ENCODE measurements around the gene TCP1. TPM values are rescaled to one million over a fixed set of nuclear protein-coding genes. Genes with fewer than 3 reads are reported as not detected.
"Not testable (repeated sequence)": the region's sequence is repeated elsewhere in the genome, so short reads cannot be mapped to it uniquely, and the experiment has no call there.

Gene TCP1
- total RNA-seq, 2 experiments from 2014 or later: 203 to 212 TPM

DNA sequence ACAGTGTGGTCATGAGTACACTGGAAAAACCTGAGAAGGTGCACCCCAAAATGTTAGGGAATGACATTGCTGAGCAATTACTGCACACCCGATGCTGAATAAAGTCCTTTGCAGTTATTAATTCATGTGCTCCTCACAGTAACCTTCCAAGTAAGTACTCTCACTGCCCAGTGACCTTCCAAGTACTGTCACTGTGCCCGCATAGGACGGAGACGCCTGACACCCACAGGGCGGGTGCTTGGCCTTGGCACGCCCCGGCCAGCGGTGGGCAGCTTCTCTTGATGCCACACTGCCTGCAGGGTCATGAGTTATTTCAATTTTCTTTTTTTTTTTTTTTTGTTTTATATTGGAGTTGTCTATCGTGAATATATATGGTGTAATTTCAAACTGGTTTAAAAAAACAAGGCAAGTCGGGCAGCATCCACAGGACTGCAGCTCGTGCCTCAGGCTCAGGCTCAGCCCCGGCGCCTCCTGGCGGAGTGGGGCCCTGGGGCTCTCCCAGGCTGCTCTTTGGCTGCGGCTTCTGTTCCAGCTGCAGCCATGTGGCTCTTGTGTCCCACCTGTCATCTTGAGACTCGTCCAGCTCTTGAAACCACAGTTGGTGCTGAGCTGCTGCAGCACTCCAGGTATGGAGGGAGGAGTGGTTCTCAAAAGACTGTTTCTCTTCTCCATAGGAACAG lies 37.7 kb upstream of the TCP1 start:
- Mint-ChIP-seq H3K4me1 (peaks cover 2% of the 10 kb centered on the region), H3K27ac (no peak overlapping the region), H3K4me3 (no peak overlapping the region), H3K27me3 (peaks cover 3% of the 10 kb centered on the region), H3K9me3 (no peaks in the 10 kb centered on the region), H3K36me3 (ENCODE audit: low read depth) (no peaks in the 10 kb centered on the region)
- CTCF ChIA-PET: no interaction called here
- POLR2A ChIA-PET: interaction anchor here (1.6 kb wide), 1 partner anchor 40 kb away, joined by 3 read pairs; no protein-coding TSS in a partner anchor
- no peak for DNase-seq

DNA sequence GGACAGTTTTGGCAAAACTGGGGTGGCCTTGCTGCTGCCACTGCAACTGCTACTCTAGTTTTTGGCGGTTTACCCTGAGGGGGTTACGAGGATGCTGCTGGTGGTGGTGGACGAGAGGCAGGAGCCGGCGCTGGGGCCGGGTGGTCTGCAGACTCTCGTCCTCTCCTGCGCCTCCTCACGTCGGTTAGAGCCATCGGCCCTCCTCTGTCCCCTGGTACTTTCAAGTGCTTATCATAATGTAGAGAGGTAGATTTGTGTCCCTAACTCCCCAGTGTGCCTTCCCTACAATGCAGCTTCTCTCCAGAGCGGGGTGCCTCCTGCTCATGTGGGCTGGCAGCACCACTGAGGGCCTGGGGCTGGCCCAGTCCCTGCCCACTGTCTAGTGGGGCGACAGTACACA lies 36.6 kb upstream of the TCP1 start:
- CTCF ChIA-PET: no interaction called here
- H3K9me3 Mint-ChIP-seq: no peaks in the 10 kb centered on the region
- H3K4me3 Mint-ChIP-seq: no peak overlapping the region
- DNase-seq: no peak
- H3K4me1 Mint-ChIP-seq: peaks cover 2% of the 10 kb centered on the region
- POLR2A ChIA-PET: interaction anchor here (1.6 kb wide), 1 partner anchor 38 kb away, joined by 3 read pairs; no protein-coding TSS in a partner anchor
- no peaks in the 10 kb centered on the region for H3K36me3 Mint-ChIP-seq (ENCODE audit: low read depth)
- no peaks in the 10 kb centered on the region for H3K27me3 Mint-ChIP-seq
- no peak overlapping the region for H3K27ac Mint-ChIP-seq

DNA sequence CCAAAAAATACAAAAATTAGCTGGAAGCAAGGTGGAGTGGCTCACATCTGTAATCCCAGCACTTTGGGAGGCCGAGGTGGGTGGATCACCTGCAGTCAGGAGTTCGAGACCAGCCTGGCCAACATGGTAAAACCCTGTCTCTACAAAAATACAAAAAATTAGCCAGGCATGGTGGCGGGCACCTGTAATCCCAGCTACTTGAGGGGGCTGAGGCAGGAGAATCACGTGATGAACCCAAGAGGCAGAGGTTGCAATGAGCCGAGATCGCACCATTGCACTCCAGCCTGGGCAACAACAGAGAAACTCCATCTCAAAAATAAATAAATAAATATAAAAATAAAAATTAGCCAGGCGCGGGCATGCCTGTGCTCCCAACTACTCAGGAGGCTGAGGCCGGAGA lies 35.3 kb upstream of the TCP1 start:
- H3K9me3 Mint-ChIP-seq; DNase-seq; H3K27ac Mint-ChIP-seq; H3K36me3 Mint-ChIP-seq (ENCODE audit: low read depth); POLR2A ChIA-PET; H3K27me3 Mint-ChIP-seq; H3K4me3 Mint-ChIP-seq; CTCF ChIA-PET: not testable (repeated sequence)
- H3K4me1 Mint-ChIP-seq: peaks cover 11% of the 10 kb centered on the region

DNA sequence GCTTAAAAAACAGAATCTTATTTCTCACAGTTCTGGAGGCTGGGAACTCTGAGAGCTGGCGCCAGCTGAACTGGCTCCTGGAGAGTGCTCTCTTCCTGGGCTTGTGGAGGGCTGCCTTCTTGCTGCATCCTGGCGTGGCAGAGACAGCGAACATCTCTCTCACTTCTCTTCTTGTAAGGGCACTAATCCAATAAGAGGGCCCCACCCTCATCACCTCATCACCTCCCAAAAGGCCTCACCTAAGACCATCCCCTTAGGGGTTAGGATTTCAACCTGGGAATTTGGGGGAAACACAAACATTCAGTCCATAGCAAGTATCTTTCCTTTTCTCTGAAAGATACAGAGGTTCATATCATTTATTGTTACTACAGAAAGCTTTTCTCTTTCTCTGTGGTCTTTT lies 34.6 kb upstream of the TCP1 start:
- Mint-ChIP-seq H3K9me3 (no peaks in the 10 kb centered on the region), H3K36me3 (ENCODE audit: low read depth) (no peaks in the 10 kb centered on the region), H3K27me3 (no peaks in the 10 kb centered on the region), H3K27ac (no peak overlapping the region), H3K4me3 (no peak overlapping the region), H3K4me1 (peaks cover 16% of the 10 kb centered on the region)
- DNase-seq: no peak
- POLR2A ChIA-PET: no interaction called here
- CTCF ChIA-PET: no interaction called here

DNA sequence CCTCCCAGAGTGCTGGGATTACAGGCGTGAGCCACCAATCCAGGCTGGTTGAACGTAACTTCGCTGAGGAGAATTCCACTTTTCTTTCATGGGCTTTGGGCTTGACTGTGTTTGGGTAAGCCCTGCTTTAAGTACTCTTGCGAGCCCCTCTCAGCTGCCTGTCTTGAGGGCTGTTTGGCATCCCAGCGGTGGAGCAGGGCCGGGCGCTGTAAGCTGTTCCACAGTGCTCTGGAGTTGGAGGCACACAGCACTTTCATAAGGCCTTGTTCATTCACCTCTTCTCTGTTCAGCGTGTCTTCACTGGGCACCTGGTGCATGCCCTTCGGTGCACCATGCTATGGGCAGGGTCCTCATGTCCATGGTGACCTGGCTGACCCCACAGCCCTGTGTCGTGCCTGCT lies 32.3 kb upstream of the TCP1 start:
- CTCF ChIA-PET: no interaction called here
- no peak overlapping the region for H3K4me3 Mint-ChIP-seq
- H3K27ac Mint-ChIP-seq: no peak overlapping the region
- no peak for DNase-seq
- no peaks in the 10 kb centered on the region for H3K27me3 Mint-ChIP-seq
- H3K4me1 Mint-ChIP-seq: peaks cover 16% of the 10 kb centered on the region
- POLR2A ChIA-PET: interaction anchor here (1.2 kb wide), 1 partner anchor 12 kb away, joined by 3 read pairs; no protein-coding TSS in a partner anchor
- H3K9me3 Mint-ChIP-seq: no peaks in the 10 kb centered on the region
- H3K36me3 Mint-ChIP-seq (ENCODE audit: low read depth): no peaks in the 10 kb centered on the region

DNA sequence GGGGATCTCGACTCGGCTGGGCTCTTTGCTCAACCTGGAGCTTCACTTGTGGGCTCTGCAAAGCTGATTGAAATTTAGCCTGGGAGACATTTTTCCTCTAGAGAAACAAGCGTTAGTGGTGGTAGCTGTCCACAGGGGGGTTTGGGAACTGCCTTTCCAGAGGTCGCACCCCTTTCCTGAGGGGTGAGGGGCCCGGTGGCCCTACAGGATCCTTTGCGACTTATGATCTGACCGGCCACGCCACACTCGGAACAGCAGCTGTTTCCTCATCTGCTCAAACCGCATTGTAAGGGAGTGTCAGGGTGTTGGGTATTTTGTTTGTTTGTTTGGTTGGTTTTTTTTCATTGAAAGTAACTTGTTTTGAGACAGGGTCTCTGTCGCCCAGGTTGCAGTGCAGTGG lies 31.7 kb upstream of the TCP1 start:
- no peaks in the 10 kb centered on the region for H3K9me3 Mint-ChIP-seq
- DNase-seq: no peak
- H3K36me3 Mint-ChIP-seq (ENCODE audit: low read depth): no peaks in the 10 kb centered on the region
- no peak overlapping the region for H3K27ac Mint-ChIP-seq
- peaks cover 16% of the 10 kb centered on the region for H3K4me1 Mint-ChIP-seq
- no peaks in the 10 kb centered on the region for H3K27me3 Mint-ChIP-seq
- ChIA-PET CTCF (interaction anchor here (0.6 to 1.5 kb wide), 3 partner anchors 31 to 62 kb away, joined by 4 read pairs; partner anchors contain the start of gene TCP1), POLR2A (interaction anchor here (1.2 to 3.2 kb wide), 2 partner anchors 12 to 31 kb away, joined by 3 to 38 read pairs; partner anchors contain the start of genes MRPL18 and TCP1)
- H3K4me3 Mint-ChIP-seq: no peak overlapping the region

DNA sequence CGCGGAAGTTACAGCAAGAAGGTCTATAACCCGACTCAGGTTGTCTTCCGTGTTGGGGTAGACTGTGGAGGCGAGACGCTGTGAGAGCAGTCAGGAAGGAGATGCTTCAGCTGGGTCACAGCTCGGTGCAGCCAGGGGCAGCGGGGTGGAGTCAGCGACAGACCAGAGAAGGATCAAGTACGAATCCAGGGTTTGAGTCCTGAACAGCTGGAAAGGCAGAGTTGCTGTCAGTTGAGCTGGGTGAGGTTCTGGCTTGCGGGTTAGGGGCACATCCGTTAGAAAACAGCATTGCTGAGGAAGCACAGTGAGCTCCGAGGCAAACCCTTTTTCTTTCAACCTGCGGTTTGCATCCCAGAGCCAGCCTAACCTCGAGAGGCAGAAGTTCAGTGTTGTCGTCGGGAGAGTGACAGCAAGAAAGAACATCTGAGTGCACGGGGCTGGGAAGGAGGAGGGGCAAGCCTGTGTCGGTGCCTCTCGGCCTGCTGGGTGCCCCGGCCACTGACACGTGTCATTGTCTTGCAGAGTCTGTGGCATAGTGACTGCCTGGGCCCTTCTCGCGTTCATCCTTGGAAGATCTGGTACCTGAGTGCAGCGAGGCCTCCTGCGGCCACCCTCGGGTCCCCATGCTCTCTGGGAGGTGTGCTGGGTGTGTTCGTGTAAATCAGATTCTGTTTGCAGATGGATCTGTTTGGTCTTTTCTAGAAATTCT lies 30.7 kb upstream of the TCP1 start:
- H3K9me3 Mint-ChIP-seq: no peaks in the 10 kb centered on the region
- no peaks in the 10 kb centered on the region for H3K27me3 Mint-ChIP-seq
- DNase-seq: peak; percentile 54
- peak overlapping the region; percentile 31 for H3K4me3 Mint-ChIP-seq
- H3K4me1 Mint-ChIP-seq: peaks cover 16% of the 10 kb centered on the region
- no peaks in the 10 kb centered on the region for H3K36me3 Mint-ChIP-seq (ENCODE audit: low read depth)
- ChIA-PET POLR2A (interaction anchor here (0.8 to 3.2 kb wide), 5 partner anchors 18 to 196 kb away, joined by 3 to 38 read pairs (median 4); partner anchors contain the start of genes MRPL18, TCP1 and WTAP), CTCF (interaction anchor here (0.6 to 1.5 kb wide), 8 partner anchors 9 to 320 kb away, joined by 3 to 5 read pairs (median 4); partner anchors contain the start of gene TCP1)
- H3K27ac Mint-ChIP-seq: peak overlapping the region; percentile 86

DNA sequence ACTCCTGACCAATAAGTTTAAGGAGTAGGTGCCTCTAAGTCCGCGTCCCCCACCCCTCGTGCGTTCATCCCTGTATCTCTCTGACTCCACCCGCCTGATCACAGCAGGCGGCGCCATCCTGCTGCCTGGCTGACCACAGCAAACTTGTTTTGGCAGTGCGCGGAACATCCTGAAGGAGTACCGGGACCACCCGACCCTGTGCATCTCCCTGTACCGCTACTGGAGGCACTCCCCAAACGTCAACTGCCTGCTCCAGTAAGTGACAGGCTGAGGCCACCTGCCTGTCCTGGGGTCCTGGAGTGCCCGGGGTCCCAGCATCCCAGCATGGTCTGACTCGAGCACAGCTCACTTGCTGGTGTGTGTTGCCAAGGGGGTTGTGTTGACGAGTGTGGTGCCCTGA lies 29.7 kb upstream of the TCP1 start:
- no peak for DNase-seq
- Mint-ChIP-seq H3K4me3 (no peak overlapping the region), H3K27me3 (no peaks in the 10 kb centered on the region), H3K27ac (no peak overlapping the region), H3K9me3 (no peaks in the 10 kb centered on the region), H3K4me1 (peaks cover 16% of the 10 kb centered on the region), H3K36me3 (ENCODE audit: low read depth) (no peaks in the 10 kb centered on the region)
- POLR2A ChIA-PET: interaction anchor here (0.8 to 3.2 kb wide), 3 partner anchors 17 to 197 kb away, joined by 3 to 38 read pairs (median 4); partner anchors contain the start of genes MRPL18 and TCP1
- CTCF ChIA-PET: interaction anchor here (0.9 kb wide), 1 partner anchor 28 kb away, joined by 3 read pairs; no protein-coding TSS in a partner anchor

DNA sequence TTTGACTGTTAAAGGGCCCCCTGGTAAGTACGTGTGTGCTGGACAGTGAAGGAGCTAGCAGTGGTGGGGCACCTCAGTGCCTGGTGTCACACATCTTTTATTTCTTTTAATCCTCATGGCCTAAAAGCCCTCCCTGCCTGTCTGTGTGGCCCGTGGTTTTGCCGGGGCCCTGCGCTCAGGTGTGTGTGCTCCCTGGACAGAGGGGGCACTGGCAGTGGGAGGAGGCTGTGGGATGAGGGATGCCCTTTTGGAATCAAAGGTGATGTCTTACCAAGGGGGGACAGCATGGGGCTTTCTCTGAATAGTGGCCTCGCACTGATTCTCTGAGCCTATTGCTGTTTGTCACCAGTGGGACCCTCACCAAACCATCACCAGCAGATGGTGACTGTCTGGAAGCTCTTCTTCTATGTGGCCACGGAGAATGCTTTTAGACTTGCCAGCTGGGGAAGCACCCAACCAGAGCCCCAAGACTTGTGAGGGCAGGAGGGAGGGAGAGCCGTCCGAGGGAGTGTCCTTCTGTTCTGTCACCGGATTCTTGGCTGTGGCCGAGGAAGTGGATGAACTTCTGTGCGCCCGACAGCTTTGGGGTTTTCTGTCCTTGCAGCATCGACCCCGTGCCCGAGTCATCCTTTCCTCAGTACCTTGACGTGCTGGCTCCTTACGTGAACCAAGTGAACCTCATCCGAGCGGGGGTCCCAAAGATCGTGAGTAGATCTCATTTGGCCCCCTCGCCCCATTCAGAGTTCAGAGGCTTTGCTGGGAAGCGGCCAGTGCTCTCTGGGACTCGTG lies 28.7 kb upstream of the TCP1 start:
- ChIA-PET CTCF (no interaction called here), POLR2A (interaction anchor here (3.2 kb wide), 1 partner anchor 28 kb away, joined by 38 read pairs; the partner anchor contains the start of genes MRPL18 and TCP1)
- H3K27ac Mint-ChIP-seq: no peak overlapping the region
- H3K9me3 Mint-ChIP-seq: no peaks in the 10 kb centered on the region
- H3K4me1 Mint-ChIP-seq: peaks cover 16% of the 10 kb centered on the region
- H3K27me3 Mint-ChIP-seq: no peaks in the 10 kb centered on the region
- H3K36me3 Mint-ChIP-seq (ENCODE audit: low read depth): no peaks in the 10 kb centered on the region
- no peak overlapping the region for H3K4me3 Mint-ChIP-seq
- no peak for DNase-seq

DNA sequence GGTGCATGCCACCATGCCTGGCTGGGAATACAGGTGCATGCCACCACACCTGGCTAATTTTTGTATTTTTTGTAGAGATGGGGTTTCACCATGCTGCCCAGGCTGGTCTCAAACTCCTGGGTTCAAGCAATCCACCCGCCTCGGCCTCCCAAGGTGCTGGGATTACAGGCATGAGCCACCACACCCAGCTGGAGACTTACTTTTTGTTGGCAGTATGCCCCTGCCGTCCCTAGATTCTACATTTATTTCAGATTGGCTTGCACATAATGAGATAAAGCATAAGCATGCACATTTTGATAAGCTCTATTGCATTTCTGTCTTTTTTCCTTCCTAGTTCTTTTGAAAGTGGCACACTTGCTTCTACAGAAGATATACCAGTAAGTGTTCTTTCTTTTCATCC lies 27.4 kb upstream of the TCP1 start:
- H3K4me3 Mint-ChIP-seq; CTCF ChIA-PET; DNase-seq; H3K9me3 Mint-ChIP-seq; H3K36me3 Mint-ChIP-seq (ENCODE audit: low read depth); H3K27ac Mint-ChIP-seq; H3K27me3 Mint-ChIP-seq: not testable (repeated sequence)
- POLR2A ChIA-PET: interaction anchor here (0.7 kb wide), 1 partner anchor 715 kb away, joined by 3 read pairs; no protein-coding TSS in a partner anchor
- peaks cover 16% of the 10 kb centered on the region for H3K4me1 Mint-ChIP-seq

DNA sequence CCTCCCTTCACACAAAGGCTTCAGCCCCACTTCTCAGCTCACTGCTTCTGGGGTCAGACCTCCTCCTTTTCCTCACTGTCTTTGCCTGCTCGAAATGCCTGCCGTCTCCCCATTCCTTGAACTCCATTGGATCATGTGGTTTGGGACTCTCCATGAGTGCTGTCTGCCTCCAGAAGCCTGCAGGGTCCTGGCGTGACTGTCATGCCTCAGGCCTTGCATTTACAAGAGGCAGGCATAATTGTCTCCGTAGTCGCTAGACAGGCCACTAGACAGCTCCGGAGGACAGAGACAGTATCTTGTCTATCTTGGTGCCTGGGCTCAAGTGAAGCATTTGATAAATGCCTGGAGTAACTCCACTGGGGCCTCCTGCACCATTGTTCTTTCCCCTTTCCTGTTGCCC lies 26.0 kb upstream of the TCP1 start:
- Mint-ChIP-seq H3K4me1 (peaks cover 12% of the 10 kb centered on the region), H3K9me3 (no peaks in the 10 kb centered on the region), H3K27me3 (no peaks in the 10 kb centered on the region), H3K36me3 (ENCODE audit: low read depth) (no peaks in the 10 kb centered on the region), H3K27ac (no peak overlapping the region), H3K4me3 (no peak overlapping the region)
- ChIA-PET POLR2A (no interaction called here), CTCF (no interaction called here)
- DNase-seq: no peak

DNA sequence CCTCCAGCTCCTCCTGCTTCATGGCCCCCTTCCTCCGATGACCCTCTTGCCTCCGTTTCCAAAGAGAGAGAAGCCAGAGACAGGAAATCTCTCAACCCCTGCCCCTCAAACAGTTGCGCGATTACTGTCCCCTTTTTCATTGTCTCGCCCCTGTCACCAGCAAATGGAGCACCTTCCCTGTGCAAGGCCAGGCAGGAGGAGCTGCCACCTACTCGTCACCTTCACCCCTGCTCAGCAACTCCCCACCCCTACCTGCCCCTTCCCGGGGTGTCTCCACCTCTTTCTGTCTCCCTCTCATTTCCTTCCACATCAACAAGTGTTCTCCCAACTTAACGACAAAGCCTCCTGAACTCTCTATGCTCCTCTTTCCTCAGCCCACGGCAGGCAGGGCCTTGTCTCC lies 24.4 kb upstream of the TCP1 start:
- Mint-ChIP-seq H3K27ac (no peak overlapping the region), H3K4me3 (no peak overlapping the region), H3K36me3 (ENCODE audit: low read depth) (no peaks in the 10 kb centered on the region), H3K4me1 (peaks cover 3% of the 10 kb centered on the region), H3K27me3 (no peaks in the 10 kb centered on the region), H3K9me3 (no peaks in the 10 kb centered on the region)
- CTCF ChIA-PET: no interaction called here
- POLR2A ChIA-PET: no interaction called here
- DNase-seq: no peak

DNA sequence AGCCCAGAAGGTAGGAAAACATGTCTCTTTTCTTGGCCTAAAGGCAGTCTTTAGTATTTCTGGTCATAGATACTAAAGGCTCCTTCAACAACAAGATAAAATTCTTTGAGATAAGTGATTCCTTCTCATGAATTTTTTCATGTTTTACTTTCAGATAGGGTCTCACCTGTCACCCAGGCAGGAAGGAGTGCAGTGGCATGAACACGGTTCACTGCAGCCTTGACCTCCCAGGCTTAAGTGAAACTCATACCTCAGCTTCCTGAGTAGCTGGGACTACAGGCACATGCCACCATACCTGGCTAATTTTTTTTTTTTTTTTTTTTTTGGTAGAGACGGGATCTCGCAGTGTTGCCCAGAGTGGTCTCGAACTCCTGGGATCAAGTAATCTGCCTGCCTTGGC lies 19.7 kb upstream of the TCP1 start:
- Mint-ChIP-seq H3K4me1 (peaks cover 3% of the 10 kb centered on the region), H3K4me3 (no peak overlapping the region), H3K27me3 (no peaks in the 10 kb centered on the region), H3K9me3 (no peaks in the 10 kb centered on the region), H3K36me3 (ENCODE audit: low read depth) (no peaks in the 10 kb centered on the region), H3K27ac (no peak overlapping the region)
- ChIA-PET POLR2A (interaction anchor here (0.9 kb wide), 1 partner anchor 17 kb away, joined by 3 read pairs; no protein-coding TSS in a partner anchor), CTCF (no interaction called here)
- DNase-seq: no peak
